SK-N-SH treated with all-trans-retinoic acid at 6 μM for 48 hours (cell line): Measurements from ENCODE around the gene POMGNT1.

Source experiments
- ARNTL ChIP-seq: fragments of 450-650 bp; formaldehyde crosslinking; IDR thresholded peaks from 2 replicates; pipeline ENCODE4 v1.5.0; 2020; ENCODE audit warnings: low read depth, mild to moderate bottlenecking, moderate library complexity, borderline replicate concordance
- BACH2 ChIP-seq: fragments of 250-450 bp; sonication (Bioruptor Pico); IDR thresholded peaks from 2 replicates; pipeline ENCODE4 v1.9.0; 2021; ENCODE audit warnings: mild to moderate bottlenecking, borderline replicate concordance
- CSDC2 ChIP-seq: fragments of 250-450 bp; sonication (Bioruptor Pico); IDR thresholded peaks from 2 replicates; pipeline ENCODE4 v1.5.0; 2020; ENCODE audit warnings: mild to moderate bottlenecking, moderate library complexity
- ESRRG ChIP-seq: fragments of 250-450 bp; sonication (Bioruptor Pico); IDR thresholded peaks from 2 replicates; pipeline ENCODE4 v1.6.1; 2021; ENCODE audit warnings: mild to moderate bottlenecking
- ISL1 ChIP-seq: fragments of 250-450 bp; sonication (Bioruptor Pico); IDR thresholded peaks from 2 replicates; pipeline ENCODE4 v2.1.2; 2022; ENCODE audit warnings: mild to moderate bottlenecking, moderate library complexity
- RARB ChIP-seq: fragments of 250-450 bp; sonication (Bioruptor Pico); IDR thresholded peaks from 2 replicates; pipeline ENCODE4 v1.8.0; 2021; ENCODE audit warnings: mild to moderate bottlenecking, moderate library complexity
- ZC3H10 ChIP-seq: fragments of 250-450 bp; sonication (Bioruptor Pico); IDR thresholded peaks from 2 replicates; pipeline ENCODE4 v1.5.1; 2021; ENCODE audit warnings: mild to moderate bottlenecking, moderate library complexity
- ZFP3 ChIP-seq: fragments of 250-450 bp; sonication (Bioruptor Pico); IDR thresholded peaks from 2 replicates; pipeline ENCODE4 v1.5.0; 2020; ENCODE audit warnings: mild to moderate bottlenecking, moderate library complexity
- ZNF565 ChIP-seq: fragments of 450-650 bp; formaldehyde crosslinking; conservative IDR thresholded peaks from 2 replicates; pipeline ENCODE4 v1.5.0; 2020; ENCODE audit warnings: low read depth, mild to moderate bottlenecking, moderate library complexity
- ZNF8 ChIP-seq: fragments of 450-650 bp; formaldehyde crosslinking; IDR thresholded peaks from 2 replicates; pipeline ENCODE4 v1.5.0; 2020; ENCODE audit warnings: mild to moderate bottlenecking, moderate library complexity
- TF ChIP-seq, protein P1 (sequence below): fragments of 250-450 bp; sonication (Bioruptor Pico); IDR thresholded peaks from 2 replicates; pipeline ENCODE4 v1.8.0; 2021; ENCODE audit warnings: low read depth, mild to moderate bottlenecking, moderate library complexity, borderline replicate concordance
- TF ChIP-seq, protein P2 (sequence below): fragments of 250-450 bp; sonication (Bioruptor Pico); IDR thresholded peaks from 2 replicates; pipeline ENCODE4 v1.8.0; 2020; ENCODE audit warnings: mild to moderate bottlenecking, moderate library complexity, borderline replicate concordance

DNA sequence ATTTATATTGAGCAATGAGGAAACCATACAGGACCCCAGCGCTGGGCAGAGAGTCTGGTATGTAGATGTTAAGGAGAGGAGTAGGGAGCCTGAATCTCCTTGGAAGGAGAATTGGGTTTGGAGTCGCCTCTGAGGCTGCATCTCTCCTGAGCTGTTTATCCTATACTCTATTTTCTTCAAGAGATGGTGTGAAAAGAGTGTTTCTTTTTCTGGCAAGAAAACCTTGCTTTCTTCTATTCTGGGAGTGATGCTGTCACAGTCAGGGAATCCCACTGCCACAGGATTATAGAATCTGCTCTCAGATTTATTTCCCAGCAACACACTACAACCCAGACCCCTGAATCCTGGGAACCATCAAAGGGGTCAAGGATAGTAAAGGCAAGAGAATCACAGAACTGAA lies 8.2 kb upstream of the POMGNT1 start:
- TF ChIP-seq, protein P1, sequence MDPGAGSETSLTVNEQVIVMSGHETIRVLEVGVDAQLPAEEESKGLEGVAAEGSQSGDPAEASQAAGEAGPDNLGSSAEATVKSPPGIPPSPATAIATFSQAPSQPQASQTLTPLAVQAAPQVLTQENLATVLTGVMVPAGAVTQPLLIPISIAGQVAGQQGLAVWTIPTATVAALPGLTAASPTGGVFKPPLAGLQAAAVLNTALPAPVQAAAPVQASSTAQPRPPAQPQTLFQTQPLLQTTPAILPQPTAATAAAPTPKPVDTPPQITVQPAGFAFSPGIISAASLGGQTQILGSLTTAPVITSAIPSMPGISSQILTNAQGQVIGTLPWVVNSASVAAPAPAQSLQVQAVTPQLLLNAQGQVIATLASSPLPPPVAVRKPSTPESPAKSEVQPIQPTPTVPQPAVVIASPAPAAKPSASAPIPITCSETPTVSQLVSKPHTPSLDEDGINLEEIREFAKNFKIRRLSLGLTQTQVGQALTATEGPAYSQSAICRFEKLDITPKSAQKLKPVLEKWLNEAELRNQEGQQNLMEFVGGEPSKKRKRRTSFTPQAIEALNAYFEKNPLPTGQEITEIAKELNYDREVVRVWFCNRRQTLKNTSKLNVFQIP (CRISPR knock-in tag) = no peak
- TF ChIP-seq ZFP3 (CRISPR knock-in tag) (no peak), BACH2 (CRISPR knock-in tag) (no peak), ARNTL (no peak), ESRRG (no peak), CSDC2 (CRISPR knock-in tag) (no peak), ZNF8 (CRISPR knock-in tag) (no peak), RARB (CRISPR knock-in tag) (no peak), ZNF565 (CRISPR knock-in tag) (no peak), ZC3H10 (CRISPR knock-in tag) (no peak), ISL1 (CRISPR knock-in tag) (no peak)
- TF ChIP-seq, protein P2, sequence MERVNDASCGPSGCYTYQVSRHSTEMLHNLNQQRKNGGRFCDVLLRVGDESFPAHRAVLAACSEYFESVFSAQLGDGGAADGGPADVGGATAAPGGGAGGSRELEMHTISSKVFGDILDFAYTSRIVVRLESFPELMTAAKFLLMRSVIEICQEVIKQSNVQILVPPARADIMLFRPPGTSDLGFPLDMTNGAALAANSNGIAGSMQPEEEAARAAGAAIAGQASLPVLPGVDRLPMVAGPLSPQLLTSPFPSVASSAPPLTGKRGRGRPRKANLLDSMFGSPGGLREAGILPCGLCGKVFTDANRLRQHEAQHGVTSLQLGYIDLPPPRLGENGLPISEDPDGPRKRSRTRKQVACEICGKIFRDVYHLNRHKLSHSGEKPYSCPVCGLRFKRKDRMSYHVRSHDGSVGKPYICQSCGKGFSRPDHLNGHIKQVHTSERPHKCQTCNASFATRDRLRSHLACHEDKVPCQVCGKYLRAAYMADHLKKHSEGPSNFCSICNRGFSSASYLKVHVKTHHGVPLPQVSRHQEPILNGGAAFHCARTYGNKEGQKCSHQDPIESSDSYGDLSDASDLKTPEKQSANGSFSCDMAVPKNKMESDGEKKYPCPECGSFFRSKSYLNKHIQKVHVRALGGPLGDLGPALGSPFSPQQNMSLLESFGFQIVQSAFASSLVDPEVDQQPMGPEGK = no peak
